GM12873 (cell line): Measurements from ENCODE around the gene TMEM267.

Experiments
- CTCF ChIP-seq: IDR thresholded peaks from 2 replicates; pipeline ENCODE4 v1.5.1; 2012; ENCODE audit warnings: low read depth, mild to moderate bottlenecking, moderate library complexity, low read length, control low read depth; ENCODE audit not compliant: insufficient read depth; ENCODE audit errors: missing control alignments

TMEM267 gene

GRCh38 chr5:43514025-43514424, 30.4 kb upstream of the TMEM267 start:
- no peak for TF ChIP-seq CTCF

GRCh38 chr5:43498581-43498980, 14.9 kb upstream of the TMEM267 start:
- TF ChIP-seq CTCF: no peak

- TF ChIP-seq CTCF: no peak
These were observed 13.8 kb upstream of the TMEM267 start for GRCh38 chr5:43497311-43498104.

GRCh38 chr5:43491326-43491725, 7.7 kb upstream of the TMEM267 start:
- TF ChIP-seq CTCF: no peak

GRCh38 chr5:43486353-43486752, 2.7 kb upstream of the TMEM267 start:
- TF ChIP-seq CTCF: no peak

GRCh38 chr5:43485406-43485805, 1.7 kb upstream of the TMEM267 start:
- TF ChIP-seq CTCF: no peak

GRCh38 chr5:43484106-43484849, 613 bp upstream of the TMEM267 start:
- TF ChIP-seq CTCF: peak; percentile 72
